Smooth muscle cell (in vitro differentiated cells): ENCODE data around the gene TBC1D24. TPM values are rescaled to one million over a fixed set of nuclear protein-coding genes. Genes with fewer than 3 reads are reported as not detected.
"Not testable (repeated sequence)": the region's sequence is repeated elsewhere in the genome, so short reads cannot be mapped to it uniquely, and the experiment has no call there.

Experiments used
- DNase-seq: peaks from one replicate; lab custom pipeline; 2025; ENCODE audit not compliant: unreplicated experiment; lab: John Stamatoyannopoulos, UW
- H2AFZ ChIP-seq: fragments of 200-600 bp; sonication (generic); 2 replicates; pipeline ENCODE4 v1.6.0; 2016; ENCODE audit warnings: antibody characterized with exemption, low read depth, mild to moderate bottlenecking
- H3F3A ChIP-seq: fragments of 200-600 bp; sonication (generic); 2 replicates; pipeline ENCODE4 v1.6.0; 2017; ENCODE audit warnings: antibody characterized with exemption, low read depth
- H3K27ac ChIP-seq: fragments of 200-600 bp; sonication (generic); 2 replicates; pipeline ENCODE4 v1.5.1; 2016; ENCODE audit warnings: low read depth, mild to moderate bottlenecking
- H3K27me3 ChIP-seq: fragments of 200-600 bp; sonication (generic); 2 replicates; pipeline ENCODE4 v1.6.1; 2016; ENCODE audit warnings: low read depth, mild to moderate bottlenecking
- H3K36me3 ChIP-seq: fragments of 200-600 bp; sonication (generic); 2 replicates; pipeline ENCODE4 v1.5.1; 2016; ENCODE audit warnings: low read depth
- H3K4me1 ChIP-seq: fragments of 200-600 bp; sonication (generic); 2 replicates; pipeline ENCODE4 v1.5.1; 2016; ENCODE audit warnings: low read depth
- H3K4me2 ChIP-seq: fragments of 200-600 bp; sonication (generic); 2 replicates; pipeline ENCODE4 v1.6.0; 2016; ENCODE audit warnings: mild to moderate bottlenecking
- H3K4me3 ChIP-seq: fragments of 200-600 bp; sonication (generic); 2 replicates; pipeline ENCODE4 v1.5.1; 2016; ENCODE audit warnings: mild to moderate bottlenecking
- H3K79me2 ChIP-seq: fragments of 200-600 bp; sonication (generic); 2 replicates; pipeline ENCODE4 v1.6.0; 2016; ENCODE audit warnings: low read depth, mild to moderate bottlenecking
- H3K9ac ChIP-seq: fragments of 200-600 bp; sonication (generic); 2 replicates; pipeline ENCODE4 v1.6.0; 2016; ENCODE audit warnings: low read depth
- H3K9me3 ChIP-seq: fragments of 200-600 bp; sonication (generic); replicated peaks from 2 replicates; pipeline ENCODE4 v1.5.1; 2016; ENCODE audit warnings: low read depth
- H4K20me1 ChIP-seq: fragments of 200-600 bp; sonication (generic); 2 replicates; pipeline ENCODE4 v1.6.0; 2016; ENCODE audit warnings: low read depth
- WGBS: methylation state at CpG from one replicate; pipeline ENCODE4 v1.1.7; 2016; ENCODE audit warnings: low lambda C conversion rate; 5-methylcytosine and 5-hydroxymethylcytosine counted together
- polyA plus RNA-seq: library from polyadenylated mRNA; unstranded; fragments of >200 nt; fragmentation: Nextera tagmentation; extraction: Ambion mirVana; gene quantifications from 2 replicates; pipeline ENCODE4 v1.2.1, GENCODE V29; 2016
- total RNA-seq: library from RNA; depleted of rRNA; stranded (reverse); fragments of >200 nt; gene quantifications from 2 replicates; pipeline ENCODE4 v1.2.3, GENCODE V29; 2014
- TF ChIP-seq, protein P1 (sequence below): fragments of 200-600 bp; sonication (generic); IDR thresholded peaks from 2 replicates; pipeline ENCODE4 v1.5.1; 2017; ENCODE audit warnings: borderline replicate concordance, mild to moderate bottlenecking, antibody characterized with exemption; ENCODE audit not compliant: insufficient read depth, poor library complexity, severe bottlenecking

The TBC1D24 gene
- total and polyA plus RNA-seq, 2 experiments from 2014 or later = 5.5 to 9.2 TPM

DNA sequence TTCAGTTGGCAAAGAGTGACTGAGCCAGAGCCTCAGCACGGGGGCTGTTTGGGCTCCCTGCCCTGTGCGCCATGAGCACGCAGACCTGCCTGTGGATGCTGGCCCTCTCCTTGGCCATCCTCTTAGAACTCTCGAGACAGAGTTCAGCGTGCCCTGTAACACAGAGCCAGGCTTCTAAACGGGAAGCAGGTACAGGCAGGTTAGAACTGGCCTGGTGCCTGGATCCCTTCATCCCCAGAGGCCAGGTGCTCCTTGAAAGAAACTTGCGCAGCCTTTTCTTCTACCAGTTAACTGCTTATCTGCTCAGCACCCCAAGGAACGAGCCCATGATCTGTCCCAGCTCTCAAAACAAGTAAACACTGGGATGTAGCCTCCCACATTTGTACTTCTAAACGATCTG is 38.8 kb upstream of the TBC1D24 start:
- H3K79me2 ChIP-seq = peaks cover 8% of the 10 kb centered on the region
- H2AFZ ChIP-seq = no peak overlapping the region
- no peaks in the 10 kb centered on the region for H3K36me3 ChIP-seq
- no peaks in the 10 kb centered on the region for H4K20me1 ChIP-seq
- H3K27ac ChIP-seq = no peak overlapping the region
- no peak overlapping the region for H3K9ac ChIP-seq
- H3K4me3 ChIP-seq = no peak overlapping the region
- H3F3A ChIP-seq = no peaks in the 10 kb centered on the region
- H3K4me2 ChIP-seq = no peak overlapping the region
- TF ChIP-seq, protein P1, sequence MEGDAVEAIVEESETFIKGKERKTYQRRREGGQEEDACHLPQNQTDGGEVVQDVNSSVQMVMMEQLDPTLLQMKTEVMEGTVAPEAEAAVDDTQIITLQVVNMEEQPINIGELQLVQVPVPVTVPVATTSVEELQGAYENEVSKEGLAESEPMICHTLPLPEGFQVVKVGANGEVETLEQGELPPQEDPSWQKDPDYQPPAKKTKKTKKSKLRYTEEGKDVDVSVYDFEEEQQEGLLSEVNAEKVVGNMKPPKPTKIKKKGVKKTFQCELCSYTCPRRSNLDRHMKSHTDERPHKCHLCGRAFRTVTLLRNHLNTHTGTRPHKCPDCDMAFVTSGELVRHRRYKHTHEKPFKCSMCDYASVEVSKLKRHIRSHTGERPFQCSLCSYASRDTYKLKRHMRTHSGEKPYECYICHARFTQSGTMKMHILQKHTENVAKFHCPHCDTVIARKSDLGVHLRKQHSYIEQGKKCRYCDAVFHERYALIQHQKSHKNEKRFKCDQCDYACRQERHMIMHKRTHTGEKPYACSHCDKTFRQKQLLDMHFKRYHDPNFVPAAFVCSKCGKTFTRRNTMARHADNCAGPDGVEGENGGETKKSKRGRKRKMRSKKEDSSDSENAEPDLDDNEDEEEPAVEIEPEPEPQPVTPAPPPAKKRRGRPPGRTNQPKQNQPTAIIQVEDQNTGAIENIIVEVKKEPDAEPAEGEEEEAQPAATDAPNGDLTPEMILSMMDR = no peak
- H3K9me3 ChIP-seq = no peaks in the 10 kb centered on the region
- no peak for DNase-seq
- no peaks in the 10 kb centered on the region for H3K27me3 ChIP-seq
- no peaks in the 10 kb centered on the region for H3K4me1 ChIP-seq
- WGBS = 98% methylated on average over 9 of the region's 9 CpGs

GRCh38 chr16:2437032-2437790 is 37.7 kb upstream of the TBC1D24 start:
- no peaks in the 10 kb centered on the region for H4K20me1 ChIP-seq
- no peak overlapping the region for H3K4me2 ChIP-seq
- no peak overlapping the region for H3K27ac ChIP-seq
- H3K4me1 ChIP-seq = no peaks in the 10 kb centered on the region
- H3F3A ChIP-seq = no peaks in the 10 kb centered on the region
- H3K36me3 ChIP-seq = no peaks in the 10 kb centered on the region
- no peak overlapping the region for H3K9ac ChIP-seq
- H3K27me3 ChIP-seq = no peaks in the 10 kb centered on the region
- peaks cover under 1% of the 10 kb centered on the region for H3K79me2 ChIP-seq
- no peaks in the 10 kb centered on the region for H3K9me3 ChIP-seq
- 98% methylated on average over 24 of the region's 24 CpGs for WGBS
- no peak overlapping the region for H2AFZ ChIP-seq
- TF ChIP-seq, protein P1 = no peak
- DNase-seq = no peak
- H3K4me3 ChIP-seq = no peak overlapping the region

DNA sequence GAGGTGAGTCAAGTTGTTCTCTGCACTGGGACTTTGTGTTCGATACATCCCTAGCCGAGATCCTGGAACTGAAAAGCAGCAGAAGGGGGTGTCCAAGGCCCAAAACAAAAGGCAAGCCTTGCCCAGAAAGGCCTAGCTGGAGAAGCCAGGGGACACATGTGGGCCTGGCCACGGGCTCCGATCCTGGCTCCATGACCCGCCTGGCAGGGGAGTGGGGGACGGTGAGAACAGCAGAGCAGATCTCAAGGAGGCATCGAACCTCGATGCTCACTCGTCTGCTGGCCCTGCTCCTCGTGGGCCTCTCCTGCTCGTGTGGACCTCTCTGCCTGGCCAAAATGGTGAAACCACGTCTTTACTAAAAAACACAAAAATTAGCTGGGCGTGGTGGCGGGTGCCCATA is 36.8 kb upstream of the TBC1D24 start:
- Histone ChIP-seq H3K79me2 (no peaks in the 10 kb centered on the region), H3K9me3 (no peaks in the 10 kb centered on the region), H3F3A (no peaks in the 10 kb centered on the region), H3K9ac (no peak overlapping the region), H3K4me1 (no peaks in the 10 kb centered on the region), H3K36me3 (no peaks in the 10 kb centered on the region), H3K27ac (no peak overlapping the region), H2AFZ (no peak overlapping the region), H3K4me2 (no peak overlapping the region), H4K20me1 (no peaks in the 10 kb centered on the region), H3K4me3 (no peak overlapping the region), H3K27me3 (no peaks in the 10 kb centered on the region)
- TF ChIP-seq, protein P1 = no peak
- no peak for DNase-seq
- WGBS = 97% methylated on average over 14 of the region's 14 CpGs

DNA sequence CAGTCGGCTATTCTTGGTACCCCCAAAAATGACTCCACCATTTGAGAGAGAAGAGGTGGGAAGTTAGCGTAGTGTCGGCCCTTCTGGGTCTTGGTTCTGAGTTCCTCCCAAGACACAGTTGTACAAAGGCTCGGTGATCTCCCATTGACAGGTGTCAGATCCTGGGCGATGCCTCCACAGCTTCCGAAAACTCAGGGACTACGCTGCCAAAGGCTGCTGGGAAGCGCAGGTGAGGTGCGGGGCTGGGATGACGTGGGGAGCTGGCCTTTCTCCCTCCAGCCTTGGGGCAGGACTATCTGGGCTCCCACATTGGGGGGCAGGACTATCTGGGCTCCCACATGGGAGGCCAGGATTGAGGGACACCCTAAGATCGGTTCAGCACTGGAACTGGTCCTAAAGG is 35.3 kb upstream of the TBC1D24 start:
- Histone ChIP-seq H3K79me2 (no peaks in the 10 kb centered on the region), H3K4me1 (no peaks in the 10 kb centered on the region), H3F3A (no peaks in the 10 kb centered on the region), H3K9ac (no peak overlapping the region), H3K36me3 (no peaks in the 10 kb centered on the region), H3K27ac (no peak overlapping the region), H3K4me3 (no peak overlapping the region), H4K20me1 (no peaks in the 10 kb centered on the region), H2AFZ (no peak overlapping the region), H3K27me3 (no peaks in the 10 kb centered on the region), H3K4me2 (no peak overlapping the region), H3K9me3 (no peaks in the 10 kb centered on the region)
- TF ChIP-seq, protein P1 = no peak
- no peak for DNase-seq
- WGBS = 98% methylated on average over 11 of the region's 11 CpGs

DNA sequence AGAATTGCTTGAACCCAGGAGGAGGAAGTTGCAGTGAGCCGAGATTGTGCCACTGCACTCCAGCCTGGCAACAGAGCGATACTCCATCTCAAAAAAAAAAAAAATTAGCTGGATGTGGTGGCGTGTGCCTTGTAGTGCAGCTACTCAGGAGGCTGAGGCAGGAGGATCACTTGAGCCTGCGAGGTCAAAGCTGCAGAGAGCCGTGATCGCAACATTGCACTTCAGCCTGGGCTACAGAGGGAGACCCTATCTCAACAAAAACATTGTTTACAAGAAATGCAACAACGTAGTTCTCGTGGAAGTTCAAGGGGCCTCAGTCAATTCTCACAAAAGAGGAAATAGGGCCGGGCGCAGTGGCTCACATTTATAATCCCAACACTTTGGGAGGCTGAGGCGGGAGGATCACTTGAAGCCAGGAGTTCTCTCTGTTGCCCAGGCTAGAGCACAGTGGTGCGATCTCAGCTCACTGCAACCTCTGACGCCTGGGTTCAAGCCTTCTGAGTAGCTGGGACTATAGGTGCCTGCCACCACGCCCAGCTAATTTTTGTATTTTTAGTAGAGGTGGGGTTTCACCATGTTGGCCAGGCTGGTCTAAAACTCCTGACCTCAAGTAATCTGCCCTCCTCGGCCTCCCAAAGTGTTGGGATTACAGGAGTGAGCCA is 33.7 kb upstream of the TBC1D24 start:
- not testable (repeated sequence) for H3K4me2 ChIP-seq, H3K36me3 ChIP-seq

More for the DNA sequence above, 33.7 kb upstream of the TBC1D24 start:
- not testable (repeated sequence) for H3K4me3 ChIP-seq, H3K9me3 ChIP-seq, H3K9ac ChIP-seq, H3F3A ChIP-seq, H4K20me1 ChIP-seq, H2AFZ ChIP-seq, H3K4me1 ChIP-seq, H3K27me3 ChIP-seq, DNase-seq, H3K27ac ChIP-seq, H3K79me2 ChIP-seq
- WGBS = 89% methylated on average over 14 of the region's 15 CpGs
